Fibroblast of the aortic adventitia (primary cell): ENCODE data around the gene PDE11A. TPM values are rescaled to one million over a fixed set of nuclear protein-coding genes. Genes with fewer than 3 reads are reported as not detected.

ENCODE experiments used
- DNase-seq: peaks from one replicate; pipeline ENCODE4 v3.0.0-alpha.2; 2010; ENCODE audit warnings: low read depth
- H3K4me3 ChIP-seq: 2 replicates; pipeline ENCODE4 v1.5.1; 2011; ENCODE audit warnings: low read depth, mild to moderate bottlenecking, control low read depth, low read length, moderate library complexity
- CTCF ChIP-seq: IDR thresholded peaks from 2 replicates; pipeline ENCODE4 v1.5.1; 2011; ENCODE audit warnings: mild to moderate bottlenecking, low read length, control low read depth, inconsistent platforms; ENCODE audit not compliant: insufficient read depth
- total RNA-seq: library from RNA; depleted of rRNA; stranded (reverse); fragments of >200 nt; gene quantifications from 2 replicates; pipeline ENCODE4 v1.2.3, GENCODE V29; 2012; ENCODE audit warnings: low replicate concordance

The PDE11A gene
- total RNA-seq, 1 donor: not detected

GRCh38 chr2:177646241-177646640 is 426.3 kb downstream of the PDE11A start:
- DNase-seq: no peak
- H3K4me3 ChIP-seq: no peak overlapping the region
- TF ChIP-seq CTCF: no peak

- H3K4me3 ChIP-seq: no peak overlapping the region
- TF ChIP-seq CTCF: no peak
- no peak for DNase-seq
Observed at GRCh38 chr2:177641331-177641730, 431.2 kb downstream of the PDE11A start.

GRCh38 chr2:177640423-177640822 is 432.2 kb downstream of the PDE11A start:
- H3K4me3 ChIP-seq: no peak overlapping the region
- no peak for DNase-seq
- no peak for TF ChIP-seq CTCF

GRCh38 chr2:177639262-177639914 is 433.2 kb downstream of the PDE11A start:
- TF ChIP-seq CTCF: no peak
- no peak for DNase-seq
- no peak overlapping the region for H3K4me3 ChIP-seq

GRCh38 chr2:177638507-177638906 is 434.1 kb downstream of the PDE11A start:
- no peak for DNase-seq
- no peak overlapping the region for H3K4me3 ChIP-seq
- no peak for TF ChIP-seq CTCF

GRCh38 chr2:177636672-177637071 is 435.9 kb downstream of the PDE11A start:
- DNase-seq: no peak
- TF ChIP-seq CTCF: no peak
- no peak overlapping the region for H3K4me3 ChIP-seq

- TF ChIP-seq CTCF: no peak
- no peak overlapping the region for H3K4me3 ChIP-seq
- no peak for DNase-seq
Observed at GRCh38 chr2:177635696-177636095, 436.9 kb downstream of the PDE11A start.
